HG03175 (cell line): Measurements from ENCODE around the gene FREM2.

Source experiments
- ATAC-seq: cut with Tn5 transposase; IDR thresholded peaks from one replicate; pipeline ENCODE4 v1.9.1; 2021; ENCODE audit warnings: mild to moderate bottlenecking, moderate library complexity; ENCODE audit not compliant: unreplicated experiment

The FREM2 gene

DNA sequence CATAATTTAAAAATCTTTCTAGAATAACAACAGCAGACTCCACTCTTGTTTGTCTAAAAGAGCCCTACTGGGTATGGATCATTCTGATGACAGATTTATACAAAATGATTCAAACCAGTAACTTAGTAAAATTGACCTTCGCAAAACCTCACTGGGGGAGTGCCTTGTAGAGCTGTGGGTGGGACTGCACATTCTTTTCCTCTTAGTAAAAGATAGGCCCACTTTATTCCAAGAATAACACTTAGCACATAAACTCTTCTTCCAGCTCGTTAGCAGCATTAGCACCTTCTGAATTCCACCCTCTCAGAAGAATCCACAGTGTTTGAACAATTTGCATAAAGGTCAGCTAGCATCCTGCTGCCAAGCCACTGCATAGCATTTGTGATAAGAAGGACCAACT lies 196.9 kb downstream of the FREM2 start:
- ATAC-seq = no peak

DNA sequence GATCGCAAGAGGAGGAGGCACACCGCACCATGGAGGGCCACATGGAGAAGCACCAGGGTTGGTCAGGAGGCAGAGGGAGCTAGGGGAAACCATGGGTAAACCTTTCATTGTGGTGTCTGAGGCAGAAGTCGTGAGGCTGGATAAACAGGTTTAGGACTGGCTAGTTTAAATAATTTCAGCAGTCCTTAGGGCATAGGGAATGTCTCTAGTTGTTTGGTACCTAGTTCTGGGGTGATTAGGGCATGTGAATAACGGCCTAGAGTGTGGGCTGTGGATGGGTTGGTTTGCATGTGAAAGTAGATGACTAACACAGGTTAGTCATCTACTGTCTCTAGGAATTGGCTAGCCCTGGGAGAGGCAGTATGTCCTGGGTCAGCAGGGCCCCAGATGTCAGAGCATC lies 201.4 kb downstream of the FREM2 start:
- ATAC-seq = no peak

DNA sequence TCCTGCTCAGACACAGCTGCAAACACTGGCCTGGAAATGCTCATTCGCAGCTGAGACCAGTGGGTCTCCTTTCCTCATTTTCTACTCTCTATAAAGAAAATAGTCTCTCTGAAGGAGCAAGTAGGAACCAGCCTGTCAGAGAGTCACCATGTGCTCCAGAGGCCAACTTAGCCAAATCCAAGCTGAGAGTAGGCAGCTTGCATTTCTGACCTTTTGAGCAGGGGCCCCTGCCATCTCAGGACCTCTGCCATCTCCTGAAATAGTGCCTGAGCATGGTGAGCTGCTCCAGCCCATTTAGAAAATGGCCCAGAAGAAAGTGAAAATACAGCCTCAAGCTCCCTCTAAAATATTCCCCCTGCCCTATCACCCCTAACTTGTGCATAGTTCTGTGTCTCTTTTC lies 208.2 kb downstream of the FREM2 start:
- no peak for ATAC-seq

DNA sequence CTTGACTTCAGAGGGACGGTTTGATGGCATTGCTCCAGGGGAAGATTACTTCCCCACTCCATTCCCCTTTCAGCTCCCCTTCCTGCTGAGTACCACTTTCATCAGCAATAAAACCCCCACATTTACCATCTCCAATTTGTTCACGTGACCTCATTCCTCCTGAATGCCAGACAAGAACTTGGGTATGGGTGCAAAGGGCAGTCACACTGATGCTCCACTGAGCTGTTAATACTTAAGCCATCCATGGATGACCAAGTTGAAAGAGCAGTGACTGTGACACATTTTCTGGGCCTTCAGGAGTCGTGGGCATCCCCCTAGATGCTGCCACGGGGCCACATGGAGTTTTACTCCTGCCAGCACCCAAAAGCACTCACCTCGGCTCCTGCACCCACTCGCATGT lies 210.6 kb downstream of the FREM2 start:
- ATAC-seq = no peak

DNA sequence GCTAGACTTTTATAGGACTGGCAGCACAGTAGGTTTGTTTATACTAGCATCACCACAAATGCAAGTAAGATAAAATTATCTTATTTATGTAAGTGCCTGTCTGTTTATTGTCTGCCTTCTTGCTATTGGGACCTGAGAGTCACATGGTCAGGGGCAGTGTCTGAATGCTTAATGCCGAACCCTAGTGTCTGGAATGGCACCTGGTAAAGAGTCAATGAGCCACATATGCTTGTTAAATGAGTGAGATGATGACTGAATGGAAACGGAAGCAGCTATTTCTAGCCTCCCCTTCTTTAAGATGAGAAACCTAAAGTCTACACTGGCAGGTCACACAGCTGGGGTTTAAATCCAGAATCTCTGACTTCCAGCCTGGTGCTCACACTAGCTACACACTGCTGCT lies 211.6 kb downstream of the FREM2 start:
- peak; percentile 43 for ATAC-seq

DNA sequence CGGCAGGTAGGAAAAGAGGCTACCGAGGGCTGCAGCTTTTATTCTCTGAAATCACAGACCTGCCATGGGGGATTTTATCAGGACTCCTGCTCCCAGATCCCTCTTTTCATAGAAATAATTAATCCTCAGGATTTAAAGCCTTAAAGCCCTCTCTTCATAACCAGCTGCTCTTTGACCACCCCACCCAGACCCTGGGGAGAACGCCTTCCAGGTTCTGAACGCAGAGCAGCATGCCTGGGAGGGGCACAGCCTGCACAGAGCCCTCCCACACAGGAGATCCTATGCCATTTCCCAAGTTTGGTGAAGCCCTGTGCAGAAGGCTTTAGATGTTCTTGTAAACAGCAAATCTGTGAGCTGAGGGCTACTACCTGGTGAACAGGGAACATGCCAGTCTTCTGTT lies 212.7 kb downstream of the FREM2 start:
- ATAC-seq = no peak

DNA sequence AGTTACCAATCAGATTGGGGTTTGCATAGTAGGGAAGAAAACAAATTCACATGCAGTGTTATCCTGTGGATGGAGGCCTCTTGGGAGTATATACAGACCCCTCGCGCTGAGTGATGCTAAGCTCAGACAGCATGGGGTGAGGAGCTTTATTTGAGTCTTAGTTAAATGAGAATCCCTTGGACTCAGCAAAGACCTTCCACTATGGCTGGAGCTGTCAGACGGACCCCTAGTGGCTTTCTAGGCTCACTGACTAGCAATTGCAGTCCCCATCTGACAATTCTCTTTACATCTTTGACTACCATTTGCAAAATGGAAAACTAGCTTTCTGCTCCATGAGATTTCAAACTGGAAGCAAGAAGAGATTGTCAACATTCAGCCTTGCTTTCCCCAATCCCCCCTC lies 213.3 kb downstream of the FREM2 start:
- ATAC-seq = no peak

DNA sequence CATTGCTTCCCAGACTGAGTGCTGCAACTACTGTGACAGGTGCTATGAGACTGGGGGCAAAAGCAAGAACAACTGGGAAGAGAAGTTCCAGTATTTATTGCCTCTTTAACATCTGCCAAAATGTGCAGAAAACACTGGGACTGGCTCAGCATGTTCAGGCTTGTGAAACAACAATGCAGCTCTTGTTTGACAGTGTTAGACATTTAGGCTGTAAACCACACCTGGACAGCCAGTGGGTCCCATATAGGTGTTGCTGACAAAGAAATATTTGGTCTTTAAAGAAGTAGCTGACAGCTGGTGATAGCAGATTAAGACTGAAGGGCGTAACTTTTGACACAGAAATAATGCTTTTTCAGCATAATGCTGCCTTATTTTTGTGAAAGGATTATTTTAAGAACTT lies 215.7 kb downstream of the FREM2 start:
- no peak for ATAC-seq

DNA sequence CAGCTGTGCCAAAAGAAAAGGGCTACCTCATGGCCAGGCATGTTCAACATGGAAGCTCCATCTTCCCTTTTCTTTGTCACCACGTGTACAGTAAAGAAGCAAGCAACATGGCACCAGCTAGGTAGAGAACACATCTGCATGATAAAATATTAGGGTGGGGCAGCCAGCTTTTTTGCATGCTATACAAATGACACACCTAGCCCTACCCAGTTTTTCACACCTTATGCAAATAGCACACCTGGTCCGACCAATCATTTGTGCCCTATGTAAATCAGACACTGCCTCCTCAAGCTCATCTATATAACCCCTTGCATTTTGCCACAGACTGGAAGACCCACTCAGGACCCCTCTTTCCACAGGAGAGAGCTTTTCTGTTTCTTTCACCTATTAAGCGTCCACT lies 218.2 kb downstream of the FREM2 start:
- ATAC-seq = no peak

DNA sequence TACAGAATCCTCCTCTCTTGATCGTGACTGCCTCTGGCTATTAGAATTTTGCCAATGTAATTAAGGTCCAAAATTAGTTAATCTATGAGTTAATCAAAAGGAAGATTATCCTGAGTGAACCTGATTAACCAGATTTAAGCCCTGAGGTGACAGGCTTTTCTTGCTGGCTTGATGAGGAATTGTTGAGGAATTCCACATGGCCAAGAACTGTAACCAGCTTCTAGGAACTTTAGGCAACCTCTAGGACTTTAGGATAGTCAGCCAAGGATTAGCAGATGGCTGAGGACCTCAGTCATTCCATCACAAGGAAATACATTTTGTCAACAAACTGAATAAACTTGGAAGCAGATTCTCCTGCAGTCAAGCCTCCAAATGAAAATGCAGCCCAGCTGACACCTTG lies 219.0 kb downstream of the FREM2 start:
- ATAC-seq = no peak

DNA sequence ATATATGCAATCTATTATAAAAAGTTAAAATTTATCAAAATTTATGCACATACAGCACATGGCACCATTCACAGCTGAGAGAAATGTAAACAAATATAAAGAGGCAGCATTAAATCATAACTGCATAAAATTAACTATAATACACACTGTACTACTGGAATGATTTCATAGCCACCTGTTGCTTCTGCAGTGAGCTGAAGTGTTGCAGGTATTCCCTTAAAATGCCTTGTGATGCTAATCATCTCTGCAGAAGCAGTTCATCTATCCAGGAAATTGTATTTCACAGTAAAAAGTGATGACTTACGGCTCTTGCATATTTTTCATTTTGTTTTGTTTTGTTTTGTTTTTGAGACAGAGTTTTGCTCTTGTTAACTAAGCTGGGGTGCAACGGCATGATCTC lies 221.7 kb downstream of the FREM2 start:
- no peak for ATAC-seq

DNA sequence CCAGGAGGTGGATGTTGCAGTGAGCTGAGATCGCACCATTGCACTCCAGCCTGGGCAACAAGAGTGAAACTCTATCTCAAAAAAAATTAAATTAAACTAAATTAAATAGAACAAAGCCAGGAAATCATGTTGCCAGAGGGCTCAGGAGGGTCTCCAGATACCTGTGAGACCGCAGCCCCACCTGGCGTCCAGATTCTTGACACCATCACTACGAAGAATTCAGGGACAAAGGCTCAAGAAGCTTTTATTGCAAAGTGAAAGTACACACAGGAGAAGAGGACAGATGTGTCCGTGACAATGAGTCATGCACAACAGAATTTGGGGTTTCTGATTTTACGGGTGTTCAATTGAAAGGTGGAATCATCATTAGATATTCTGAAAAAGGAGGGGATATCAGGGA lies 227.2 kb downstream of the FREM2 start:
- ATAC-seq = no peak

DNA sequence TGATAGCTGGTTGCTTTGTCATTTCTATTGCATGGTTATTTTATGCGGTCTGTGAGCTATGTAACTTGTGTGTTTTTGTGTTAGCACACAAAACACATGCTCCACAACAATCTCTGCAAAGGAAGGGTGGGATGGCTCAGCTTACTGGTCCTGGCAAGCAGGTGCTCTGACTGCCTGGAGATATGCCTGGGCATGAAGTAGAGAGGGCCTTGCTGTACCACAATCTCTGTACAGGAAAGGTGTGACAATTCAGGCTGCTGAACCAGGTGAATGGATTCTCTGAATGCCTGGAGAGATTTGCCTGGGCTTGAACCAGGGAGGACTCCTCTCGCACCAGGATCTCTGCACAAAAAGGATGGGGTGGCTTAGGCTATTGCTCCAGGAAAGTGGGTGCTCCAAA lies 234.2 kb downstream of the FREM2 start:
- no peak for ATAC-seq

DNA sequence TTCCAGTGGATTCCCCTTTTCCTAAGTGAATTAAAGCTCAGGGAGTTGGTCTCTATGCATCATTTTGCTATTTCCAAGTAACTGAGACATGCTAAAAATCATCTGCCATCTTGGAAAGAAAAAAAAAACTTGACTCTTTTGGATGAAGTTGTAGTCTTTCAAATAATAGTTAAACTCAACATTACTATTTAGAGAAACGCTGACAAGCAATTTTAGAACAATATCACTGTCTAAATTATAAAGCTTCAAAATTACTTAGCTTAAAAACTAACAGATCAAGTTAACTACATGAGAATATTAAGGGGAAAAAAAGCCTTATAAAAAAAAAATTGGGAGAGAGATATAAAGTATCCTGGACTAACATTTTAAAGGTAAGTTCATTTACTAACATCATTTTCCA lies 235.3 kb downstream of the FREM2 start:
- ATAC-seq = no peak

DNA sequence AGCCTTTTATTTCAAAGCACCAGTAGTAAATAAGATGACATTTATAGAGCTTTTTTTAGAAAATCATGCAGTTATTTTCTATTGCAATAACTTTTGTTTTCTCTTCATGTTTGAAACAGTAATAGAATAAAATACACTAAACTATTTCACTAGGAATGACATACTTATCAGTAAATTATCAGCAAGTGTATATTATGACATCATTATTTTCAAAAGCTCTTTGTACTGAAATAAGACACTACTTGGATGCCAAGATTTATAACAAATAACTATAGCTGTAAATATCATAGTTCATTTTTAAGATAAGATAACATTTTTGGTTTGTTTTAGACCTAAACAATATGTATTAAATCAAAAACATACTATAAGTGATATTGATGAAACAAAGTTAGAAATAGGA lies 246.9 kb downstream of the FREM2 start:
- ATAC-seq = no peak
